Measurements from ENCODE around the gene BEST3.

The BEST3 gene

GRCh38 chr12:69694123-69694522, 5.0 kb downstream of the BEST3 start:
- TF ChIP-seq EGR1 (IDR thresholded peaks at IDR 0.05) (no peak), RAD21 (IDR thresholded peaks at IDR 0.05; ENCODE audit: low read depth) (no peak), TAF1 (IDR thresholded peaks at IDR 0.05; ENCODE audit: low read depth) (no peak), EP300 (IDR thresholded peaks at IDR 0.05; ENCODE audit: borderline replicate concordance) (no peak), CREB1 (IDR thresholded peaks at IDR 0.05; ENCODE audit: low read depth) (no peak), REST (IDR thresholded peaks at IDR 0.05; ENCODE audit: low read depth) (no peak), NFIC (IDR thresholded peaks at IDR 0.05) (no peak), FOXM1 (IDR thresholded peaks at IDR 0.05; ENCODE audit: borderline replicate concordance, low read depth) (no peak), TEAD4 (IDR thresholded peaks at IDR 0.05) (no peak)

GRCh38 chr12:69689638-69690037, 9.5 kb downstream of the BEST3 start:
- TF ChIP-seq REST (IDR thresholded peaks at IDR 0.05; ENCODE audit: low read depth) (no peak), NFIC (IDR thresholded peaks at IDR 0.05) (no peak), EP300 (IDR thresholded peaks at IDR 0.05; ENCODE audit: borderline replicate concordance) (no peak), TAF1 (IDR thresholded peaks at IDR 0.05; ENCODE audit: low read depth) (no peak), TCF12 (IDR thresholded peaks at IDR 0.05; ENCODE audit: low read depth) (no peak), YY1 (IDR thresholded peaks at IDR 0.05; ENCODE audit: low read depth) (no peak), TEAD4 (IDR thresholded peaks at IDR 0.05) (no peak), MAX (IDR thresholded peaks at IDR 0.05) (no peak), ZBTB7A (IDR thresholded peaks at IDR 0.05; ENCODE audit: low read depth) (no peak), RAD21 (IDR thresholded peaks at IDR 0.05; ENCODE audit: low read depth) (no peak), FOXM1 (IDR thresholded peaks at IDR 0.05; ENCODE audit: borderline replicate concordance, low read depth) (no peak), EGR1 (IDR thresholded peaks at IDR 0.05) (no peak), CEBPB (IDR thresholded peaks at IDR 0.05) (no peak), CREB1 (IDR thresholded peaks at IDR 0.05; ENCODE audit: low read depth) (no peak)
- TF ChIP-seq, protein P1, sequence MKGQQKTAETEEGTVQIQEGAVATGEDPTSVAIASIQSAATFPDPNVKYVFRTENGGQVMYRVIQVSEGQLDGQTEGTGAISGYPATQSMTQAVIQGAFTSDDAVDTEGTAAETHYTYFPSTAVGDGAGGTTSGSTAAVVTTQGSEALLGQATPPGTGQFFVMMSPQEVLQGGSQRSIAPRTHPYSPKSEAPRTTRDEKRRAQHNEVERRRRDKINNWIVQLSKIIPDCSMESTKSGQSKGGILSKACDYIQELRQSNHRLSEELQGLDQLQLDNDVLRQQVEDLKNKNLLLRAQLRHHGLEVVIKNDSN (IDR thresholded peaks at IDR 0.05), result no peak

- TF ChIP-seq RAD21 (IDR thresholded peaks at IDR 0.05; ENCODE audit: low read depth), result peak; percentile 18; the same call in 1 of the 2 replicates
- TF ChIP-seq EGR1 (IDR thresholded peaks at IDR 0.05), result no peak
- TF ChIP-seq MAX (IDR thresholded peaks at IDR 0.05), result peak; percentile 88
- no peak for TF ChIP-seq CREB1 (IDR thresholded peaks at IDR 0.05; ENCODE audit: low read depth)
- TF ChIP-seq NFIC (IDR thresholded peaks at IDR 0.05), result peak; percentile 85
- peak; percentile 45 for TF ChIP-seq TEAD4 (IDR thresholded peaks at IDR 0.05)
- TF ChIP-seq CEBPB (IDR thresholded peaks at IDR 0.05), result no peak
- peak; percentile 82; the same call in 1 of the 2 replicates for TF ChIP-seq EP300 (IDR thresholded peaks at IDR 0.05; ENCODE audit: borderline replicate concordance)
- TF ChIP-seq, protein P1 (IDR thresholded peaks at IDR 0.05), result peak; percentile 42; the same call in 1 of the 2 replicates
- 0 out of 2 replicates have a peak, but pooled peaks have one; percentile 28 for TF ChIP-seq ZBTB7A (IDR thresholded peaks at IDR 0.05; ENCODE audit: low read depth)
- peak; percentile 92 for TF ChIP-seq TCF12 (IDR thresholded peaks at IDR 0.05; ENCODE audit: low read depth)
- TF ChIP-seq REST (IDR thresholded peaks at IDR 0.05; ENCODE audit: low read depth), result no peak
- TF ChIP-seq YY1 (IDR thresholded peaks at IDR 0.05; ENCODE audit: low read depth), result peak; percentile 71; the same call in 1 of the 2 replicates
- TF ChIP-seq TAF1 (IDR thresholded peaks at IDR 0.05; ENCODE audit: low read depth), result peak; percentile 47; the same call in 1 of the 2 replicates
- TF ChIP-seq FOXM1 (IDR thresholded peaks at IDR 0.05; ENCODE audit: borderline replicate concordance, low read depth), result 0 out of 2 replicates have a peak, but pooled peaks have one; percentile 36
Measured at GRCh38 chr12:69688471-69689427, 10.4 kb downstream of the BEST3 start.
